Measurements from ENCODE around the gene CAT.

GRCh38 chr11:34437224-34438125, 1.3 kb upstream of the CAT start:
- TF ChIP-seq CTCF (IDR thresholded peaks at IDR 0.05) = no peak
- TF ChIP-seq POLR2A (IDR thresholded peaks at IDR 0.05) = no peak

All from testis (tissue), 2 donors.